ENCODE data around the gene ZNF223. TPM values are rescaled to one million over a fixed set of nuclear protein-coding genes. Genes with fewer than 3 reads are reported as not detected.

The ZNF223 gene
- total and polyA plus RNA-seq, 9 of the 15 experiments (the other 6 are each of a cell fraction or from before 2014, with no cell fraction given) = 0.21 to 1.8 (median 0.71) TPM

DNA sequence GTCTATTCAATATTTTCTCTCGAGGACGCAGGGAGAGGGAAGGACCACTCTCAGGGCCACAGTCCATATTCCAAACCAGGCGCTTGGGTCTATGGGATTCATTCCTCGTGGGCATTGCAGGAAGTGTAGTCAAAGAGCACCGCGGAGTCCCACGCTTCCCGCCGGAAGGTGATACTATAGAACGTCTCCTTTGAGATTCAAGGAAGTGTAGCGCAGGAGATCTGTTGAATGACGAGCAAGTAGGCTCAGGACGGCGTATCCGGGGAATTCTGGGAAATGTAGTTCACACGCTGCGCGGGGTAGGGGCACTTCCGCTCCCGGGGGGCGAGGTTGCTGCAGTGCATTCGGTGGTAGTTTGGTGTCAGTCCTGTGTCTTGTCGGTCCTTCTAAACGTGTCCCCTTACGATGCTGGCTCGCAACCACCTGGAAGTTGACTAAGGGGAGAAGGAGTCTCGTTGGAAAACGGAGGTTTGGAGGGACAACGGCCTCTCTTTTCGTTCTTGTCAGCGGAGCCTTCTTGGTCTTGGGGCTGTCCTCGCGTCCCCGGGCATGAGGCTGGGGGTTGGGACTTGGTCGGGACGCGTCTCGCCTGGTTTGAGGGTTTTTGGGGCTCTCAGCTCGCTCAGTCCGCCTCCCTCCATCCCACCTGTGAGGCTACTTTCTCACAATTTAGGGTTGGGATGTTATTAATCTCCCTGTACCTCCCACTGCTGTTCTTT is 20.1 kb downstream of the ZNF223 start, which contains the start of gene ZNF284 (continued):
- no peak for TF ChIP-seq RREB1 (CRISPR knock-in tag; IDR thresholded peaks at IDR 0.05)
- TF ChIP-seq GTF2A2 (tag; IDR thresholded peaks at IDR 0.05) = no peak
- TF ChIP-seq SIN3B (IDR thresholded peaks at IDR 0.05; ENCODE audit: low read depth) = no peak
- TF ChIP-seq POLR2B (IDR thresholded peaks at IDR 0.05; ENCODE audit: low read depth, partially characterized antibody) = no peak
- no peak for TF ChIP-seq E2F4 (CRISPR knock-in tag; IDR thresholded peaks at IDR 0.05; ENCODE audit: low read depth)
- TF ChIP-seq ZNF24 (IDR thresholded peaks at IDR 0.05) = no peak
- TF ChIP-seq TEAD1 (CRISPR knock-in tag; IDR thresholded peaks at IDR 0.05) = no peak
- TF ChIP-seq BDP1 (IDR thresholded peaks at IDR 0.05; ENCODE audit: insufficient read depth, insufficient read length) = no peak
- no peak for TF ChIP-seq BCOR (IDR thresholded peaks at IDR 0.05)
- TF ChIP-seq LARP7 (IDR thresholded peaks at IDR 0.05) = no peak
- TF ChIP-seq PHF8 (IDR thresholded peaks at IDR 0.05; ENCODE audit: borderline replicate concordance, low read length) = peak; percentile 44; the same call in 1 of the 2 replicates
- no peak for TF ChIP-seq ETS2 (tag; IDR thresholded peaks at IDR 0.05; ENCODE audit: borderline replicate concordance, poor library complexity, severe bottlenecking)
- TF ChIP-seq HNRNPH1 (optimal IDR thresholded peaks at IDR 0.05; ENCODE audit: low read depth, low read length) = no peak
- no peak for TF ChIP-seq FOXA3 (CRISPR knock-in tag; conservative IDR thresholded peaks at IDR 0.05 in 1 of 2, IDR thresholded peaks at IDR 0.05 in 1 of 2)
- TF ChIP-seq BRF1 (IDR thresholded peaks at IDR 0.05; ENCODE audit: borderline replicate concordance, extremely low read depth, insufficient read length) = no peak
- no peak for TF ChIP-seq CBX8 (IDR thresholded peaks at IDR 0.05; ENCODE audit: borderline replicate concordance, extremely low read depth, low read depth, low read length, poor library complexity, severe bottlenecking)
- TF ChIP-seq HES1 (IDR thresholded peaks at IDR 0.05; ENCODE audit: low read depth) = no peak
- peak; percentile 12 for TF ChIP-seq TAF1 (IDR thresholded peaks at IDR 0.05; ENCODE audit: control insufficient read depth, extremely low read depth, insufficient read depth, low read length, severe bottlenecking)
- TF ChIP-seq, protein P1, sequence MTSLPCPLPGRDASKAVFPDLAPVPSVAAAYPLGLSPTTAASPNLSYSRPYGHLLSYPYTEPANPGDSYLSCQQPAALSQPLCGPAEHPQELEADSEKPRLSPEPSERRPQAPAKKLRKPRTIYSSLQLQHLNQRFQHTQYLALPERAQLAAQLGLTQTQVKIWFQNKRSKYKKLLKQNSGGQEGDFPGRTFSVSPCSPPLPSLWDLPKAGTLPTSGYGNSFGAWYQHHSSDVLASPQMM (CRISPR knock-in tag; IDR thresholded peaks at IDR 0.05) = no peak
- TF ChIP-seq ETV5 (CRISPR knock-in tag; IDR thresholded peaks at IDR 0.05; ENCODE audit: low read depth) = peak; percentile 84
